Fibroblast of skin of scalp (primary cell): ENCODE results near the gene MIGA2.

ENCODE experiments used
- DNase-seq: peaks from one replicate; pipeline ENCODE4 v3.0.0-alpha.2; 2013

Gene MIGA2

GRCh38 chr9:129038109-129038852 is 1.9 kb downstream of the MIGA2 start:
- no peak for DNase-seq

GRCh38 chr9:129040113-129040643 is 3.8 kb downstream of the MIGA2 start:
- DNase-seq: no peak

- DNase-seq: no peak
Observed at GRCh38 chr9:129042016-129042415, 5.6 kb downstream of the MIGA2 start.

DNA sequence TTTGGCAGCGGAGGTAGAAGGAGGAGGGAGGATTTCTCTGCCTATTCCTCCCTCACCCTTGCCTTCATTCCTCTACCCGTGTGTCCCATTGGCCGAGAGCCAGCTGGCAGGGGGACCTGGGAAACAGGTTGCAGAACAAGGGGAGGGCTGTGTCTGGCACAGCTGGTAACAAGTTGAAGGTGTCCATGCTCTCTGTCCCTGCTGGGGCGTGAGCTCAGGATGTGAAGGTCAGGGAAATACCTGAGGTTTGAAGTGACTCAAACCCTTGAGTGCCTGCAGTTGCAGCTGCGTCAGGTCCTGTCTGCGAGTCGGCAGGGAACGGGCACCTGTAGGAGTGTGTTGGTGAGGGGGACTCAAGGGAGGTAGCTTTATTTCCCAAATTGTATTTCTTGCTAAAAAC is 16.2 kb downstream of the MIGA2 start:
- DNase-seq: no peak

DNA sequence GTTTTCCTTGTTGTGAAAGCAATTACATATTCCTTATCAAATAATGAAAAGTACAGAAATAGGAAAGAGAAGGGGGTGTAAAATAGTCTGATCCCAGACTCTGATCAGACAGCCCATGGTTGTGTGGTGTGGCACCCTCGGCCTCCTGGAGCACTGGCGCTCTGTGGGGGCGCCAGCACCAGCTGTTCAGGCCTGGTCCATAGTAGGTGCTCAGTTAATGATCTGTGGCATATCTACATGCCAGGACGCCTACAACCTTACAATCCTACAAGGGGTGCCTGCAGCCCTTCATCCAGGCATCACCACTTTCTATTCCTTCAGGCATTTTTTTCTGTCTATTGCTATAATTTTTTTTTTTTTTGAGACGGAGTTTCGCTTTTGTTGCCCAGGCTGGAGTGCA is 16.6 kb downstream of the MIGA2 start:
- DNase-seq: no peak

DNA sequence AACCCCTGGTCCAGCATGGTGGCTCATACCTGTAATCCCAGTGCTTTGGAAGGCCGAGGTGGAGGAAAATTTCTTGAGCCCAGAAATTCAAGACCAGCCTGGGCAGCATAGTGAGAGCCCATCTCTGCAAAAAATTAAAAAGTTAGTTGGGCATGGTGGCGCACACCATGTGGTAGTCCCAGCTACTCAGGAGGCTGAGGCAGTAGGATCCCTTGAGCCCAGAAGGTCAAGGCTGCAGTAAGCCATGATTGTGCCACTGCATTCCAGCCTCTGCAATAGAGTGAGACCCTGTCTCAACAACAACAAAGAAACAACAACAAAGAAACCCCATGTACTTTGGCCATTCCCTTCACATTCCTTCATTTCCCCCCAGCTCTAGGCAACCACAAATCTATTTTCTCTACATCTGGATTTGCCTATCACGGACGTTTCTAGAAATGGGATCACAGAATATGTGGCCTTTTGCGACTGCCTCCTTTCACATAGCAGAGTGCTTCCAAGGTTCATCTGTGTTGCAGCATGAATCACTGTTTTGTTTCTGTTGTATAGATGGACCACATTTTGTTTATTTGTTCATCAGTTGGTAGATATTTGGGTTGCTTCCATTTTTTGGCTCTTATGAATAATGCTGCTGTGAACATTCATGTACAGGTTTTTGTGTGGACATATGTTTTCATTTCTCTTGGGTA is 17.9 kb downstream of the MIGA2 start:
- DNase-seq: no peak

GRCh38 chr9:129058965-129059795 is 22.8 kb downstream of the MIGA2 start:
- DNase-seq: no peak

- no peak for DNase-seq
Observed at GRCh38 chr9:129059796-129060785, 23.7 kb downstream of the MIGA2 start.

GRCh38 chr9:129060991-129061390 is 24.6 kb downstream of the MIGA2 start:
- no peak for DNase-seq

DNA sequence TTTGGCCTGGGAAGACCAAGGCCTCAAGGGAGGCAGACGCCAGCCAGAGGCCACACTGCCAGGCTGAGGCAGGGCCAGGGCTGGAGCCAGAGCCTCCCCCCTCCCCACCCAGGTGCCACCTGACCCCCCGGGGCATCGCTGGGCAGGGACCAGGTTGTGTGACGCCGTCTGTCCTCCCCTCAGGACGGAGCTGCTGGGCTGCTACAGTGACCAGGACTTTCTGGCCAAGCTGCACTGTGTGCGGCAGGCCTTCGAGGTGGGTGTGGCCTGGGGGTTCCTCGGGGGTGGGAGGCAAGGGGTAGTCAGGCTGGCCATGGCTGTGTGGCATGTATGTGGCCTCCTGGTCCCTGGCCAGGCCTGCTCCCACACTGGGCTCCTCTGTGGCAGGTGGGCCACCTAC is 26.6 kb downstream of the MIGA2 start:
- DNase-seq: no peak

DNA sequence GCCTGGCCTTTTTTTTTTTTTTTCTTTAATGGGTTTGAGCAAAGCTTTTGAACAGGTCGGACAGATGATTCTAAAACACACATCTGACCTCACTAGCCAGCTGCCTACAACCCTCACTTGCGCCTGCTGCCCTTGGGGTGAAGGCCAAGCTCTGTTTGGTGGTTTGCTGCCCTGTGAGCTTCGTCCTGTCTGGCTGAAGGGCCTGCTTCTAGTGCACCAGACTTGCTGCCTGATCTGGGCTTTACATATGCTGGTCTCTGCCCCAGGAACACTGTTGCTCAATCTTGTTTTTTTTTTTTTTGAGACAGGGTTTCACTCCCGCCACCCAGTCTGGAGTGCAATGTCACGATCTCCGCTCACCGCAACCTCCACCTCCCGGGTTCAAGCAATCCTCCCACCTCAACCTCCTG is 28.1 kb downstream of the MIGA2 start:
- no peak for DNase-seq

GRCh38 chr9:129068110-129068509 is 31.7 kb downstream of the MIGA2 start:
- DNase-seq: no peak

DNA sequence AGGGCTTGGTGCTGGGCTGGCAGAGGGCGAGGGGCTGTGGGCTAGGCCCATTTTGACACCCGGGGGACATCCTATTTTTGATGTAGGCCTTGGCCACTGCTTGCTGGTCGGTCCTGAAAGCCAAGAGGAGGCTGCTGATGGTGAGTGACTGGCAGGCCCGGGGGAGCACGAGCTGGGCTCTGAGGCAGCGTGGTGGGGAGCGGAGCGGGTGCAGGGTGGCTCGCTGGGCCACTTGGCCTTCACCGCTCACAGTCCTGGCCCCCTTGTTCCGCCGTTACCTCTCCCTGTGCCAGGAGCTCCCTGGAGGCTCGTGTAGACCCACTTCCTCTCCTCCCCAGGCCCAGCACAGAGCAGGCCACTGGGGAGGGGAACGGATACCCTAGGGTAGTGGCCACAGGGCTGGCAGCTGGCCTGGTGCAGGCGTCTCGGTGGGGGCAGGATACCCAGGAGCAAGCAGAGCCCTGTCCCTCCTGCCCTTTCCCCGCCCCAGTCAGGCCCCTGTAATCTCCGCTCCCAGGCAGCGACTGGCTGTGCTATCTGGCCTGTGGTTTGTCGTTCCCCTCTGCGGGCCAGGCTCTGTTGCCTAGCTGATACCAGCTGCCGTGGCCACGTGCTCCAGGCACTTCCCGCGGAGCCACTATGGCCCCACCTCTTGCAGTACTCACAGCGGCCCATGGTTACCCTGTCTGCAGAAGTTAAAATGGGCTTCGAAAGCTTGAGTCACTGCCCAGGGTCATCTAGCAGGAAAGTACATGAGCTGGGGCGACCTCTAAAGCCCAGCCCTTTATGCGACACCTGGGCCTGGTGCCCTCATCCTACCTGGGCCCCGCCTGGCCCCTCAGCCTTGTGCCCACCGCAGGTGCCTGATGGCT is 32.8 kb downstream of the MIGA2 start:
- no peak for DNase-seq

- DNase-seq: no peak
Observed at GRCh38 chr9:129069862-129070641, 33.6 kb downstream of the MIGA2 start.

- DNase-seq: no peak
Observed at GRCh38 chr9:129070696-129071525, 34.5 kb downstream of the MIGA2 start.

GRCh38 chr9:129071526-129072126 is 35.2 kb downstream of the MIGA2 start:
- DNase-seq: no peak

DNA sequence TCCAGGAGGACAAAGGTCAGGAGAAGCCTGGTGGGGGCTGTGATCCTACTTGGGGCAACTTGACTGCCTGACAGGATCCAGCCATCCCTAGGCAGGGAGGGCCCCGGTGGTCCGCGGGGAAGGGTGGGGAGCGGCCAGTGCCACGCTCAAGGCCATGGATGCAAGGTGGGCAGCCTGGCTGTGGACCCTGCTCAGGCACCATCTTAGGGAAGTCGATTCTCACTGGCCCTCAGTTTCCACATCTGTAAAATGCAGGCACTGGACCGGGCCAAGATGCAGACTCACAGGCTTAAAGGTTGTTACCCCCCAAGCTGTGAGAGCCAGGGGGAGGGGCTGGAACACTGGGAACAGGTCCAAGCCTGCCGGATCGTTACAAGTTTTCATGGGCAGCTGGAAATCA is 35.7 kb downstream of the MIGA2 start:
- DNase-seq: no peak

DNA sequence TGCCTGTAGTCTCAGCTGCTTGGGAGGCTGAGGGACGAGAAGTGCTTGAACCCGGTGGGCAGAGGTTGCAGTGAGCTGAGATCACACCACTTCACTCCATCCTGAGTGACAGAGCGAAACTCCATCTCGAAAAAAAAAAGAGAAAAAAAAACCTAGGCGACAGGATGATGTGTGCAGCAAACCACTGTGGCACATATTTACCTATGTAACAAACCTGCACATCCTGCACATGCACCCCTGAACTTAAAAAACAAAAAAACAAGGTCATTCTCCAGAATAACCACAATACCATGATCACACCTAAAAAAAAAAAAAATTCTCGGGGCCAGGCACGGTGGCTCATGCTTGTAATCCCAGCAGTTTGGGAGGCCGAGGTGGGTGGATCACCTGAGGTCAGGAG is 37.0 kb downstream of the MIGA2 start:
- DNase-seq: no peak

GRCh38 chr9:129074106-129074505 is 37.7 kb downstream of the MIGA2 start:
- no peak for DNase-seq
